IMR-90 (cell line): ENCODE measurements around the gene AP2B1. TPM values are rescaled to one million over a fixed set of nuclear protein-coding genes. Genes with fewer than 3 reads are reported as not detected.

Experiments used
- ATAC-seq: fragments of 200-7000 bp; cut with Tn5 transposase; 2 replicates; pipeline ENCODE4 v1.9.1; 2020; ENCODE audit warnings: low read depth, mild to moderate bottlenecking, moderate library complexity
- BruUV-seq: library from RNA; stranded (reverse); fragments of 400-500 nt; replicated peaks from 2 replicates; lab custom pipeline; 2021; lab: Mats Ljungman, UMichigan
- CTCF ChIA-PET: fragments of 300-600 bp; formaldehyde crosslinking; extraction: SDS; loops from one replicate; lab custom pipeline; 2021; ENCODE audit warnings: antibody characterized with exemption; lab: Yijun Ruan, JAX
- POLR2A ChIA-PET: fragments of 300-600 bp; sonication (Branson Sonifier 250); formaldehyde crosslinking; loops from one replicate; lab custom pipeline; 2022; ENCODE audit warnings: antibody characterized with exemption; ENCODE audit not compliant: unreplicated experiment; lab: Charles Lee
- DNase-seq: peaks from one replicate; pipeline ENCODE4 v3.0.0; 2013
- H2AFZ ChIP-seq: replicated peaks from 2 replicates; pipeline ENCODE3; 2013; ENCODE audit warnings: low read length, mild to moderate bottlenecking; ENCODE audit not compliant: poor library complexity
- H2AK5ac ChIP-seq: 2 replicates; pipeline ENCODE4 v1.6.1; 2013; ENCODE audit warnings: low read depth, low read length, inconsistent platforms
- H2AK9ac ChIP-seq: replicated peaks from 2 replicates; pipeline ENCODE3; 2013; ENCODE audit warnings: mild to moderate bottlenecking, low read depth, low read length, moderate library complexity; ENCODE audit not compliant: poor library complexity
- H2BK120ac ChIP-seq: 2 replicates; pipeline ENCODE4 v1.6.1; 2013; ENCODE audit warnings: low read depth, low read length, inconsistent platforms
- H2BK15ac ChIP-seq: 3 replicates; pipeline ENCODE4 v1.6.1; 2013; ENCODE audit warnings: low read depth, low read length, inconsistent platforms
- H2BK20ac ChIP-seq: 2 replicates; pipeline ENCODE4 v1.6.1; 2013; ENCODE audit warnings: low read depth, mild to moderate bottlenecking, inconsistent platforms, low read length, moderate library complexity
- H2BK5ac ChIP-seq: 2 replicates; pipeline ENCODE4 v1.6.1; 2013; ENCODE audit warnings: mild to moderate bottlenecking, low read depth, low read length, inconsistent platforms; ENCODE audit not compliant: poor library complexity, severe bottlenecking
- H3K14ac ChIP-seq: replicated peaks from 2 replicates; pipeline ENCODE4 v1.6.1; 2013; ENCODE audit warnings: low read depth, low read length, inconsistent platforms
- H3K18ac ChIP-seq: 2 replicates; pipeline ENCODE4 v1.6.1; 2013; ENCODE audit warnings: low read depth, low read length, control low read depth
- H3K23ac ChIP-seq: 2 replicates; pipeline ENCODE4 v1.6.1; 2013; ENCODE audit warnings: low read depth, low read length, inconsistent platforms
- H3K27ac ChIP-seq: 2 replicates; pipeline ENCODE4 v1.5.1; 2013; ENCODE audit warnings: mild to moderate bottlenecking, control low read depth, low read length; ENCODE audit not compliant: insufficient read depth
- H3K27me3 ChIP-seq: 2 replicates; pipeline ENCODE4 v1.6.1; 2013; ENCODE audit warnings: low read length; ENCODE audit not compliant: control insufficient read depth, insufficient read depth
- H3K36me3 ChIP-seq: 2 replicates; pipeline ENCODE4 v1.6.1; 2013; ENCODE audit warnings: low read length, mixed read lengths; ENCODE audit not compliant: control insufficient read depth, insufficient read depth
- H3K4ac ChIP-seq: 2 replicates; pipeline ENCODE4 v1.6.1; 2013; ENCODE audit warnings: low read depth, low read length, inconsistent platforms
- H3K4me1 ChIP-seq: 2 replicates; pipeline ENCODE4 v1.6.1; 2013; ENCODE audit warnings: low read length, mixed read lengths; ENCODE audit not compliant: control insufficient read depth, insufficient read depth
- H3K4me2 ChIP-seq: 2 replicates; pipeline ENCODE4 v1.6.1; 2013; ENCODE audit warnings: low read depth, mild to moderate bottlenecking, control low read depth, low read length, moderate library complexity
- H3K4me3 ChIP-seq: 2 replicates; pipeline ENCODE4 v1.5.1; 2013; ENCODE audit warnings: low read depth, mild to moderate bottlenecking, control low read depth, low read length, moderate library complexity; ENCODE audit not compliant: insufficient read depth
- H3K56ac ChIP-seq: 2 replicates; pipeline ENCODE4 v1.6.1; 2013; ENCODE audit warnings: low read length, inconsistent platforms; ENCODE audit not compliant: insufficient read depth; ENCODE audit errors: extremely low read depth
- H3K79me1 ChIP-seq, 2 experiments: 2 replicates each; pipeline ENCODE4 v1.6.1; 2013; ENCODE audit warnings: low read length in 2 of 2, inconsistent platforms in 1 of 2, low read depth in 1 of 2
- H3K9ac ChIP-seq: 2 replicates; pipeline ENCODE4 v1.6.1; 2013; ENCODE audit warnings: low read depth, low read length, control low read depth
- H3K9me1 ChIP-seq: 2 replicates; pipeline ENCODE4 v1.6.1; 2013; ENCODE audit warnings: low read length, inconsistent platforms; ENCODE audit not compliant: insufficient read depth
- H3K9me3 ChIP-seq: 2 replicates; pipeline ENCODE4 v1.6.1; 2013; ENCODE audit warnings: low read length; ENCODE audit not compliant: control insufficient read depth, insufficient read depth
- H4K20me1 ChIP-seq: 2 replicates; pipeline ENCODE4 v1.6.1; 2013; ENCODE audit warnings: low read length, inconsistent platforms; ENCODE audit not compliant: insufficient read depth
- H4K5ac ChIP-seq: 2 replicates; pipeline ENCODE4 v1.6.1; 2013; ENCODE audit warnings: mild to moderate bottlenecking, low read depth, low read length, control low read depth
- H4K8ac ChIP-seq, 2 experiments: 2 replicates each; pipeline ENCODE4 v1.6.1; 2013; ENCODE audit warnings: low read depth in 2 of 2, low read length in 2 of 2, control low read depth in 1 of 2, inconsistent platforms in 1 of 2
- H4K91ac ChIP-seq: 2 replicates; pipeline ENCODE4 v1.6.1; 2013; ENCODE audit warnings: low read depth, low read length, inconsistent platforms; ENCODE audit not compliant: insufficient read depth
- BHLHE40 ChIP-seq: fragments of 150-350 bp; IDR thresholded peaks from 2 replicates; pipeline ENCODE4 v1.6.1; 2016; ENCODE audit warnings: mild to moderate bottlenecking, low read depth, low read length
- CEBPB ChIP-seq: IDR thresholded peaks from 2 replicates; pipeline ENCODE4 v1.6.1; 2012; ENCODE audit warnings: low read depth, low read length, improper control_type of control experiment
- CHD1 ChIP-seq: IDR thresholded peaks from 2 replicates; pipeline ENCODE4 v1.6.1; 2012; ENCODE audit warnings: low read depth, low read length, improper control_type of control experiment
- CTCF ChIP-seq: conservative IDR thresholded peaks from 2 replicates; pipeline ENCODE4 v1.5.1; 2012; ENCODE audit warnings: mild to moderate bottlenecking, low read depth, low read length, improper control_type of control experiment
- ELK1 ChIP-seq: fragments of 150-350 bp; IDR thresholded peaks from 2 replicates; pipeline ENCODE4 v1.6.1; 2016; ENCODE audit warnings: low read depth, mild to moderate bottlenecking, low read length, moderate library complexity, borderline replicate concordance
- FOS ChIP-seq: fragments of 150-350 bp; IDR thresholded peaks from 2 replicates; pipeline ENCODE4 v1.6.1; 2016; ENCODE audit warnings: low read depth, low read length
- MAFK ChIP-seq: IDR thresholded peaks from 2 replicates; pipeline ENCODE4 v1.6.1; 2012; ENCODE audit warnings: low read depth, low read length, improper control_type of control experiment
- MAZ ChIP-seq: IDR thresholded peaks from 2 replicates; pipeline ENCODE4 v1.6.1; 2012; ENCODE audit warnings: low read depth, mild to moderate bottlenecking, low read length, improper control_type of control experiment, moderate library complexity, borderline replicate concordance
- MXI1 ChIP-seq: IDR thresholded peaks from 2 replicates; pipeline ENCODE4 v1.6.1; 2012; ENCODE audit warnings: low read depth, mild to moderate bottlenecking, low read length, moderate library complexity, borderline replicate concordance
- RCOR1 ChIP-seq: IDR thresholded peaks from 2 replicates; pipeline ENCODE4 v1.6.1; 2012; ENCODE audit warnings: mild to moderate bottlenecking, low read length, improper control_type of control experiment; ENCODE audit not compliant: insufficient replicate concordance
- SMC3 ChIP-seq: fragments of 150-350 bp; IDR thresholded peaks from 2 replicates; pipeline ENCODE4 v1.6.1; 2016; ENCODE audit warnings: low read depth, mild to moderate bottlenecking, antibody characterized with exemption, low read length, moderate library complexity
- USF2 ChIP-seq: fragments of 150-350 bp; IDR thresholded peaks from 2 replicates; pipeline ENCODE4 v1.6.1; 2017; ENCODE audit warnings: mild to moderate bottlenecking, antibody characterized with exemption, low read length, low read depth
- WGBS, 2 experiments: methylation state at CpG; one replicate each; pipeline versions ENCODE4 v1.1.5 to v1.1.7; 2013; ENCODE audit warnings: missing lambda C conversion rate in 2 of 2; ENCODE audit not compliant: insufficient read length in 1 of 2; ENCODE audit errors: extremely low coverage in 2 of 2; 5-methylcytosine and 5-hydroxymethylcytosine counted together
- dilution Hi-C: fragments of 300-500 bp; cut with HindIII; formaldehyde crosslinking; loops from one replicate; pipeline ENCODE4 v1.14.3; 2018; ENCODE audit warnings: low sequenced_read_pairs; ENCODE audit not compliant: unreplicated experiment
- in situ Hi-C: fragments of 300-500 bp; cut with MboI; formaldehyde crosslinking; loops from 3 replicates; pipeline ENCODE4 v1.14.3; 2019; ENCODE audit warnings: low sequenced_read_pairs, inconsistent platforms, mixed read lengths
- intact Hi-C: fragments of 100-400 bp; cut with micrococcal nuclease; formaldehyde crosslinking; loops from 2 replicates; pipeline ENCODE4 v1.10.0; 2022
- polyA plus RNA-seq, 3 experiments: library from polyadenylated mRNA; depleted of rRNA; stranded (reverse); fragments of >200 nt; gene quantifications; 2 replicates each; pipeline ENCODE4 v1.2.3, GENCODE V29; 2012; ENCODE audit warnings: low replicate concordance in 1 of 3
- total RNA-seq: library from RNA; depleted of rRNA; stranded (reverse); fragments of >200 nt; gene quantifications from 2 replicates; pipeline ENCODE4 v1.2.3, GENCODE V29; 2012

The AP2B1 gene
- total and polyA plus RNA-seq, 2 of the 4 experiments (the other 2 are of a cell fraction), result 102 to 125 TPM

GRCh38 chr17:35761601-35762000 lies 174.5 kb downstream of the AP2B1 start:
- H2AFZ ChIP-seq, result no peak overlapping the region
- H3K79me1 ChIP-seq, result no peaks in the 10 kb centered on the region
- no peaks in the 10 kb centered on the region for H3K36me3 ChIP-seq
- H2BK20ac ChIP-seq, result no peak overlapping the region
- H3K18ac ChIP-seq, result no peak overlapping the region
- H3K4me2 ChIP-seq, result no peak overlapping the region
- no peak overlapping the region for H4K5ac ChIP-seq
- peaks cover 8% of the 10 kb centered on the region; the same call in 1 of the 2 replicates for H4K20me1 ChIP-seq
- whole genome bisulfite sequencing, 2 experiments, result 95% methylated on average over 3 of the region's 5 CpGs; no CpG with 5 or more reads in 1 of the 2 experiments
- no peak overlapping the region for H3K56ac ChIP-seq
- H3K9me1 ChIP-seq, result no peaks in the 10 kb centered on the region
- H2BK120ac ChIP-seq, result no peak overlapping the region
- no peak overlapping the region for H3K4ac ChIP-seq
- H2BK15ac ChIP-seq, result no peak overlapping the region
- no peak overlapping the region for H3K23ac ChIP-seq
- H3K4me3 ChIP-seq, result no peak overlapping the region
- intact Hi-C loops, result no loop called here
- DNase-seq (no peak), ATAC-seq (no peak)
- dilution Hi-C loops, result no loop called here
- in situ Hi-C loops, result loop anchor here (5.0 kb wide), 1 partner anchor 46 kb away; the partner anchor contains the start of gene TAF15
- no peak overlapping the region for H3K9ac ChIP-seq
- H2BK5ac ChIP-seq, result no peak overlapping the region
- H4K8ac ChIP-seq, result no peak overlapping the region
- no peak for TF ChIP-seq CEBPB
- no peak for TF ChIP-seq CHD1
- TF ChIP-seq RCOR1, result no peak
- TF ChIP-seq CTCF, result no peak
- TF ChIP-seq FOS, result no peak
- TF ChIP-seq MAFK, result no peak
- TF ChIP-seq MXI1, result no peak
- no peak for TF ChIP-seq MAZ
- TF ChIP-seq SMC3, result no peak
- TF ChIP-seq BHLHE40, result no peak
- no peak for TF ChIP-seq USF2
- TF ChIP-seq ELK1, result no peak
- H3K4me1 ChIP-seq, result peaks cover 3% of the 10 kb centered on the region
- H2AK5ac ChIP-seq, result no peak overlapping the region
- peaks cover 19% of the 10 kb centered on the region for H3K27me3 ChIP-seq
- POLR2A ChIA-PET, result no interaction called here
- H3K9me3 ChIP-seq, result peaks cover 2% of the 10 kb centered on the region; the same call in 1 of the 2 replicates
- no peak overlapping the region for H3K14ac ChIP-seq
- CTCF ChIA-PET, result no interaction called here
- BruUV-seq, result no TSS peak
- H3K27ac ChIP-seq, result no peak overlapping the region
- no peak overlapping the region for H2AK9ac ChIP-seq
- H4K91ac ChIP-seq, result no peak overlapping the region
